K562 (cell line): ENCODE data around the gene RHBG. TPM values are rescaled to one million over a fixed set of nuclear protein-coding genes. Genes with fewer than 3 reads are reported as not detected.
A peak's percentile ranks its signal among the peaks of the same experiment; 100 is the strongest.

Experiments
- CBX1 ChIP-seq: sonication (generic); IDR thresholded peaks from 2 replicates; pipeline ENCODE4 v1.6.1; 2016; ENCODE audit warnings: antibody characterized with exemption, low read depth, mild to moderate bottlenecking
- CHD2 ChIP-seq: IDR thresholded peaks from 2 replicates; pipeline ENCODE4 v1.6.1; 2011; ENCODE audit warnings: low read depth, low read length
- CTBP1 ChIP-seq: fragments of 450-650 bp; IDR thresholded peaks from 2 replicates; pipeline ENCODE4 v1.6.1; 2016; ENCODE audit warnings: borderline replicate concordance
- HCFC1 ChIP-seq: IDR thresholded peaks from 2 replicates; pipeline ENCODE4 v1.6.1; 2012; ENCODE audit warnings: low read depth, low read length, improper control_type of control experiment
- HNRNPH1 ChIP-seq: fragments of 200-400 bp; formaldehyde crosslinking; optimal IDR thresholded peaks from 2 replicates; pipeline ENCODE3; 2017; ENCODE audit warnings: low read depth, mild to moderate bottlenecking, low read length, moderate library complexity
- KAT2B ChIP-seq: IDR thresholded peaks from one replicate; pipeline ENCODE4 v1.6.1; 2012; ENCODE audit warnings: low read depth, mild to moderate bottlenecking, control low read depth, inconsistent platforms, low read length, moderate library complexity
- KDM1A ChIP-seq, 2 experiments: fragments of 450-650 bp; IDR thresholded peaks; 2 replicates each; pipeline ENCODE4 v1.6.1; 2016; ENCODE audit warnings: mild to moderate bottlenecking in 2 of 2
- KDM2B ChIP-seq: fragments of 250-450 bp; sonication (Bioruptor Pico); IDR thresholded peaks from 2 replicates; pipeline ENCODE4 v1.8.0; 2021; ENCODE audit warnings: mild to moderate bottlenecking, moderate library complexity
- MAFG ChIP-seq: fragments of 450-650 bp; conservative IDR thresholded peaks from 2 replicates; pipeline ENCODE4 v1.6.1; 2016; ENCODE audit warnings: missing genetic modification characterization, missing compliant biosample characterization
- MAZ ChIP-seq, 2 experiments: fragments of 450-650 bp in 1 of 2; sonication (generic) in 1 of 2; formaldehyde crosslinking; IDR thresholded peaks in 1 of 2; conservative IDR thresholded peaks in 1 of 2; 2 replicates each; pipeline versions ENCODE4 v1.4.0 to v1.5.0; 2020; ENCODE audit warnings: mild to moderate bottlenecking in 1 of 2, missing genetic modification reagents in 1 of 2
- MCM7 ChIP-seq, 2 experiments: fragments of 450-650 bp; IDR thresholded peaks; 2 replicates each; pipeline ENCODE4 v1.6.1; 2016 to 2018
- MIER1 ChIP-seq: fragments of 450-650 bp; IDR thresholded peaks from 2 replicates; pipeline ENCODE4 v1.6.1; 2016; ENCODE audit warnings: antibody characterized with exemption, mild to moderate bottlenecking, low read depth
- MYNN ChIP-seq, 2 experiments: sonication (generic); formaldehyde crosslinking in 1 of 2; IDR thresholded peaks; 2 replicates each; pipeline versions ENCODE4 v1.5.0 to v1.6.1; 2016 to 2020; ENCODE audit warnings: antibody characterized with exemption in 1 of 2, missing genetic modification reagents in 1 of 2
- NUFIP1 ChIP-seq: fragments of 450-650 bp; IDR thresholded peaks from 2 replicates; pipeline ENCODE4 v1.6.1; 2018; ENCODE audit not compliant: partially characterized antibody
- POLR2H ChIP-seq: IDR thresholded peaks from 2 replicates; pipeline ENCODE4 v1.6.1; 2016; ENCODE audit warnings: missing genetic modification characterization, low read depth, mild to moderate bottlenecking, control low read depth, missing compliant biosample characterization, moderate library complexity
- SP1 ChIP-seq: sonication (generic); formaldehyde crosslinking; IDR thresholded peaks from 2 replicates; pipeline ENCODE4 v1.8.1; 2022; ENCODE audit warnings: mild to moderate bottlenecking, missing genetic modification reagents
- TAF15 ChIP-seq: fragments of 200-400 bp; formaldehyde crosslinking; IDR thresholded peaks from 2 replicates; pipeline ENCODE4 v1.6.1; 2017; ENCODE audit warnings: mild to moderate bottlenecking, low read depth, low read length, moderate library complexity
- ZBTB1 ChIP-seq: sonication (generic); formaldehyde crosslinking; IDR thresholded peaks from 2 replicates; pipeline ENCODE4 v1.8.1; 2023; ENCODE audit warnings: missing genetic modification reagents, low read depth, mild to moderate bottlenecking, borderline replicate concordance
- ZNF586 ChIP-seq: fragments of 450-650 bp; formaldehyde crosslinking; conservative IDR thresholded peaks from 2 replicates; pipeline ENCODE4 v1.4.0; 2020; ENCODE audit warnings: mild to moderate bottlenecking, moderate library complexity
- polyA plus RNA-seq, 8 experiments: library from polyadenylated mRNA; depleted of rRNA in 4 of 8; stranded (reverse) in 5 of 8; unstranded in 3 of 8; fragments of >200 nt; fragmentation: Nextera tagmentation in 2 of 8; fragmentation: Illumina TruSeq in 1 of 8; extraction: Ambion mirVana in 2 of 8; extraction: Trizol in 1 of 8; gene quantifications; 2 replicates each; pipeline versions ENCODE4 v1.2.1 to v1.2.3, GENCODE V29; 2011 to 2014; ENCODE audit warnings: inconsistent platforms in 1 of 8, missing spikeins in 1 of 8
- total RNA-seq, 7 experiments: library from RNA; depleted of rRNA in 6 of 7; stranded (reverse); fragments of >200 nt in 6 of 7; fragmentation: Illumina TruSeq in 2 of 7; extraction: Trizol in 2 of 7; gene quantifications; 2 replicates each; pipeline versions ENCODE4 v1.2.1 to v1.2.3, GENCODE V29; 2011 to 2021; ENCODE audit warnings: low replicate concordance in 1 of 7
- TF ChIP-seq, protein P1 (sequence below), 2 experiments: IDR thresholded peaks in 1 of 2; conservative IDR thresholded peaks in 1 of 2; 2 replicates each; pipeline ENCODE4 v1.6.1; 2016; ENCODE audit warnings: low read depth in 2 of 2, mild to moderate bottlenecking in 1 of 2, missing compliant biosample characterization in 1 of 2, missing genetic modification characterization in 1 of 2, moderate library complexity in 1 of 2
- TF ChIP-seq, protein P2 (sequence below): fragments of 450-650 bp; formaldehyde crosslinking; IDR thresholded peaks from 2 replicates; pipeline ENCODE4 v1.4.0; 2022; ENCODE audit warnings: mild to moderate bottlenecking, moderate library complexity
- TF ChIP-seq, protein P3 (sequence below): sonication (generic); formaldehyde crosslinking; IDR thresholded peaks from 2 replicates; pipeline ENCODE4 v1.8.1; 2023; ENCODE audit warnings: mild to moderate bottlenecking, missing genetic modification reagents

RHBG gene
- total and polyA plus RNA-seq, 9 of the 15 experiments (the other 6 are each of a cell fraction or from before 2014, with no cell fraction given): not detected

DNA sequence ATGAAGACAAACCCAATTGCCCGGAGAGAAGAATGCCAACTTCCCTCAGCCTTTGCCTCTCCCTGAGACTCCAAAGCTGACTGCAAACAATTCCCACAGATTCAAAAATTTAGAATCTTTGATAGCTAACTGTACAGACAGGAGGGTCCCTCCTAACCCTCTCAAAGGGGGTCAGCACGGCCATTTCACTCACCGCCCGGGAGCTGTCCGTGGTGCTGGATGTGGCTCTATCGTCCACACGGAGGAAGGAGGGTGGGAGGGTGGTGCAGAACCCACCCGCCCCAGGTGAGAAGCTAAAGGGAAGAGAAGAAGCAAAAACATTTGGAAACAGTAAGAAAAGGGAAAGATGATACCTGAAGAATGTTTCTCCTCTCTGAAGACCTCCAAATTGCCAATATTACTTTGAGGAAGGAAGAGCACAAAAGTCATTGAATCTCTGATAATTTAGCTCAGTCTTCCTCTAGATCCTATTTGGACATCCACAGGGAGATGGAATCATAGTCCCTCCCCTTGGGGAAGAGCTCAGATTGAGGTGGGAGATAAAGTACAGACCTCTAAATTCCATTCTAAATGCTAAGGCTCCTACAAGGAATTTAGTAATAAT, 45.6 kb downstream of the RHBG start (continued):
- TF ChIP-seq CHD2 (no peak), KDM1A (IDR thresholded peaks at IDR 0.05) (no peak), KDM2B (CRISPR knock-in tag) (no peak), MAFG (tag) (no peak), MYNN (IDR thresholded peaks at IDR 0.05) (no peak), MYNN (CRISPR knock-in tag; IDR thresholded peaks at IDR 0.05) (no peak), MIER1 (peak; percentile 96), HNRNPH1 (no peak), MAZ (CRISPR knock-in tag; conservative IDR thresholded peaks at IDR 0.05 in 1 of 2, IDR thresholded peaks at IDR 0.05 in 1 of 2) (0 out of 4 replicates have a peak, but pooled peaks of 1 of the 2 experiments have one; percentile 21), CTBP1 (no peak), KAT2B (no peak), NUFIP1 (no peak), ZNF586 (CRISPR knock-in tag) (no peak), TAF15 (no peak), POLR2H (tag) (no peak), CBX1 (no peak), MCM7 (IDR thresholded peaks at IDR 0.05) (no peak), HCFC1 (no peak), ZBTB1 (CRISPR knock-in tag) (no peak), SP1 (0 out of 2 replicates have a peak, but pooled peaks have one; percentile 33)
- TF ChIP-seq, protein P1, sequence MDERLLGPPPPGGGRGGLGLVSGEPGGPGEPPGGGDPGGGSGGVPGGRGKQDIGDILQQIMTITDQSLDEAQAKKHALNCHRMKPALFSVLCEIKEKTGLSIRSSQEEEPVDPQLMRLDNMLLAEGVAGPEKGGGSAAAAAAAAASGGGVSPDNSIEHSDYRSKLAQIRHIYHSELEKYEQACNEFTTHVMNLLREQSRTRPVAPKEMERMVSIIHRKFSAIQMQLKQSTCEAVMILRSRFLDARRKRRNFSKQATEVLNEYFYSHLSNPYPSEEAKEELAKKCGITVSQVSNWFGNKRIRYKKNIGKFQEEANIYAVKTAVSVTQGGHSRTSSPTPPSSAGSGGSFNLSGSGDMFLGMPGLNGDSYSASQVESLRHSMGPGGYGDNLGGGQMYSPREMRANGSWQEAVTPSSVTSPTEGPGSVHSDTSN (CRISPR knock-in tag; IDR thresholded peaks at IDR 0.05; ENCODE audit: low read depth): no peak
- TF ChIP-seq, protein P1 (tag; conservative IDR thresholded peaks at IDR 0.05; ENCODE audit: low read depth): peak; percentile 37; the same call in 1 of the 2 replicates
- TF ChIP-seq, protein P2, sequence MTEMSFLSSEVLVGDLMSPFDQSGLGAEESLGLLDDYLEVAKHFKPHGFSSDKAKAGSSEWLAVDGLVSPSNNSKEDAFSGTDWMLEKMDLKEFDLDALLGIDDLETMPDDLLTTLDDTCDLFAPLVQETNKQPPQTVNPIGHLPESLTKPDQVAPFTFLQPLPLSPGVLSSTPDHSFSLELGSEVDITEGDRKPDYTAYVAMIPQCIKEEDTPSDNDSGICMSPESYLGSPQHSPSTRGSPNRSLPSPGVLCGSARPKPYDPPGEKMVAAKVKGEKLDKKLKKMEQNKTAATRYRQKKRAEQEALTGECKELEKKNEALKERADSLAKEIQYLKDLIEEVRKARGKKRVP (CRISPR knock-in tag): no peak
- TF ChIP-seq, protein P3, sequence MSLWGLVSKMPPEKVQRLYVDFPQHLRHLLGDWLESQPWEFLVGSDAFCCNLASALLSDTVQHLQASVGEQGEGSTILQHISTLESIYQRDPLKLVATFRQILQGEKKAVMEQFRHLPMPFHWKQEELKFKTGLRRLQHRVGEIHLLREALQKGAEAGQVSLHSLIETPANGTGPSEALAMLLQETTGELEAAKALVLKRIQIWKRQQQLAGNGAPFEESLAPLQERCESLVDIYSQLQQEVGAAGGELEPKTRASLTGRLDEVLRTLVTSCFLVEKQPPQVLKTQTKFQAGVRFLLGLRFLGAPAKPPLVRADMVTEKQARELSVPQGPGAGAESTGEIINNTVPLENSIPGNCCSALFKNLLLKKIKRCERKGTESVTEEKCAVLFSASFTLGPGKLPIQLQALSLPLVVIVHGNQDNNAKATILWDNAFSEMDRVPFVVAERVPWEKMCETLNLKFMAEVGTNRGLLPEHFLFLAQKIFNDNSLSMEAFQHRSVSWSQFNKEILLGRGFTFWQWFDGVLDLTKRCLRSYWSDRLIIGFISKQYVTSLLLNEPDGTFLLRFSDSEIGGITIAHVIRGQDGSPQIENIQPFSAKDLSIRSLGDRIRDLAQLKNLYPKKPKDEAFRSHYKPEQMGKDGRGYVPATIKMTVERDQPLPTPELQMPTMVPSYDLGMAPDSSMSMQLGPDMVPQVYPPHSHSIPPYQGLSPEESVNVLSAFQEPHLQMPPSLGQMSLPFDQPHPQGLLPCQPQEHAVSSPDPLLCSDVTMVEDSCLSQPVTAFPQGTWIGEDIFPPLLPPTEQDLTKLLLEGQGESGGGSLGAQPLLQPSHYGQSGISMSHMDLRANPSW (CRISPR knock-in tag): no peak
